T-helper 22 cell (primary cell): ENCODE data around the gene POU2F1.
"Not testable (repeated sequence)": the region's sequence is repeated elsewhere in the genome, so short reads cannot be mapped to it uniquely, and the experiment has no call there.

Experiments
- DNase-seq: peaks from one replicate; pipeline ENCODE4 v3.0.0-alpha.2; 2020; ENCODE audit warnings: low read depth

POU2F1 gene

DNA sequence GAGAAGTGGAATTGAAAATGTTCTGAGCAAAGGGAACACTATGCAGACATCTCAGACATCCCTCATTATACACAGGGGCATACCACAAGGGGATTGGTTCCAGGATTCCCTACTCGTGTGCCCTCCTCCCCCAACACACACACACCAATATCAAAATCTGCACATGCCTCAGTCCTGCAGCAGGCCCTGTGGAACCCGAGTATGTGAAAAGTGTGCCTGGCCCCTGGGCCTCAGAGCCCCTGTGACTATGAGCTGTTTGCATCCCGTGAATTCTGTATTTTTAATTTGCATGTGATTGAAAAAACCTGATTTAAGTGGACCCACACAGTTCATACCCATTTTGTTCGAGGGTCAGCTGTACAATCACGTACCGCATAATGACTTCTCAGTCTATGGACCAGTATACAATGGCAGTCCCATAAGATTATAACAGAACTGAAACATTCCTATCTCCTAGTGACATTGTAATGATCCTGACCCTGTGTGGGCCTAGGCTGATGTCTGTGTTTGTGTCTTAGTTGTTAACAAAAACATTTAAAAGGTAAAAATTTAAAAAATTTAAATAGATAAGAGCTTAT is 11.3 kb downstream of the POU2F1 start:
- no peak for DNase-seq

DNA sequence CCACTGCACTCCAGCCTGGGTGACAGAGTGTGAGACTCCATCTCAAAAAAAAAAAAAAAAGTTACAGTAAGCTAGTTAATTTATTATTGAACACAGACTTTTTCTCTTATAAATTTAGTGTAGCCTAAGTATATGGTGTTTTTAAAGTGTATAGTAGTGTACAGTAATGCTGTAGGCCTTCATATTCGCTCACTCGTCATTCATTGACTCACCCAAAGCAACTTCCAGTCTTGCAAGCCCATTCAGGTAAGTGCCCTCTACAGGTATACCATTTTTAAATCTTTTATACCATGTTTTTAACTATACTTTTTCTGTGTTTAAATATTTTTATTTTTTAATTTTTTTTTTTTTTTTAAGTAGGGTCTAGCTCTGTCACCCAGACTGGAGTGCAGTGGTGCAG is 12.1 kb downstream of the POU2F1 start:
- DNase-seq, result no peak

DNA sequence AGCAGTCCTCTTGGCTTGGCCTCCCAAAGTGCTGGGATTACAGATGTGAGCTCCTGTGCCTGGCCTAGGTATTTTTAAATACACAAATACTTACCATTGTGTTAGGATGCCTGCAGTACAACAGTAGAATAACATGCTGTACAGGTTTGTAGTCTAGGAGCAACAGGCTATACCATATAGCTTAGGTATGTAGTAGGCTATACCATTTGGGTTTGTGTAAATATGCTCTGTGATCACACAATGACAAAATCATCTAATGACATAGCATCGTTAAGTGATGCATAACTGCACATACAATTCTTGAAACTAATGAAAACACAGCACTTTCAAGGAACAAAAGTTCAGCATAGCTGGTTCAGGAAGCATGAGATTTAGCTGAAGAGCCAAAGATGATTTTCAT is 12.7 kb downstream of the POU2F1 start:
- DNase-seq, result no peak

DNA sequence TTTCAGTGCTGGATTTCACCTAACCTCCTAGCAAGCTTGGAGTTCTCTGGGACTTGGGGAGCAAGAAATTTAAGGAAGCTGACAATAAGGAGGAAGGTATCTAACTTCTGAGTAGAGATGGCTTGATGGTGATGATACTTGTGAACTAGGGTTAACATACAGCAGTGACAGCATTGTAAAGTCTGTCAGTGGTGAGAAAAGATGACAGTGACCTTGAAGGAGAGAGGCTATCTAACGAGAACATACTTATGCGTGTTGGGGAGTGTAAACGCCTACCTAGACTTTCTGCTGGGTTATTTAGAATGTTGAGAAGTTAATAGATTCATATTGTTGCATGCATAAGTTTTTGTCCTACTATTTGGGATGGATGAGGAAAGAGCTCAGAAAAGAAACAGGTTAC is 16.3 kb downstream of the POU2F1 start:
- DNase-seq, result no peak

DNA sequence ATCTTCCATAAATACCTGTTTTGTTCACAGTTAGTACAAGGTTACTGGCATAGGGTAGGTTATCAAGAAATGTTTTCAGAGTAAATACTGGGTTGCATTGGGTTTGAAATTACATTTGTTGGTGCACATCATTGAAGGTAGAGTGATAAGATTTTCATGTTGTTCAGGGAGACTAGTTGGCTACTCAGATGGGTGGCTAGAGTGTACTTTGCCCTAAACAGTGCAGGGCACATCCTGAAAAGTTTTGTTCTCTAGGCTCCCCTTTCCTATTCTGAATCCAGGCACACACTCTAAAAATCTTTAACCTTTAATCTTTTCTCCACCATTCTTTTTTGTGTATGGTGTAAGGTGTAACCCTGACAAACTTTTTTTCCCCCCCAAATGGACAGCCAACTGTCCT is 18.0 kb downstream of the POU2F1 start:
- no peak for DNase-seq

DNA sequence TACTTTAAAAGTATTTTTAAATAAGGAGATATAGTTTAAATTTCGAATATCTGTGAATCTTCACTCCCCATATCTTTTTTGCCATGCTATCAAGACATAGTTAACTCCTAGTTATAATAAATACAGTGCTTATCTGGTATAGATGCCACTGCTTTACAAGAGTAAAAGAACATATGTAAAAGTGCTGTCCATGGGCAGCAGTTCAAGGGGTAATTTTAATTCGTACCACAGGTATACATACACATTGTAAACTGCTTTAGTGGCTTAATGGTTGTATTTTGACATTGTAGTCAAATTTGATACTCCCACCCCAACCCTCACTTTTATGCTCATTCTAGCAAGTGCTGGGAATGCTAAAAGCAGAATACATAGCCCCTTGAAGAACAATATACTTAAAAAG is 18.6 kb downstream of the POU2F1 start:
- no peak for DNase-seq

DNA sequence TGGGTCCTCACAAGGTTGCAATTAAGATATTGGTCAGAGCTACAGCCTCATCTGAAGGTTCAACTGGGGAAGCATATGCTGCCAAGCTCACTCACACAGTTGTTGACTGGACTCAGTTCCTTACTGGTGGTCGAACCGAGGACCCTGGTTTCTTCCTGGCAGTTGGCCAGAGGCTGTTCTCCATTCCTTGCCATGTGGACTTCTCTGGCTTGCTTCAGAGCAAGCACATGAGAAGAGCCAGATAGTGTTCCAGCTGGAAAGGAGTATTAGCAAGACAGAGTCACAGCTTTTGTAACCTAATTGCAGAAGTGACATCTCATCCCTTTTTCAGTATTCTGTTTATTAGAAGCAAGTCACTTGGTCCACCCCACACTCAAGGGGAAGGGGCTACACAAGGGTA is 23.6 kb downstream of the POU2F1 start:
- DNase-seq, result no peak

DNA sequence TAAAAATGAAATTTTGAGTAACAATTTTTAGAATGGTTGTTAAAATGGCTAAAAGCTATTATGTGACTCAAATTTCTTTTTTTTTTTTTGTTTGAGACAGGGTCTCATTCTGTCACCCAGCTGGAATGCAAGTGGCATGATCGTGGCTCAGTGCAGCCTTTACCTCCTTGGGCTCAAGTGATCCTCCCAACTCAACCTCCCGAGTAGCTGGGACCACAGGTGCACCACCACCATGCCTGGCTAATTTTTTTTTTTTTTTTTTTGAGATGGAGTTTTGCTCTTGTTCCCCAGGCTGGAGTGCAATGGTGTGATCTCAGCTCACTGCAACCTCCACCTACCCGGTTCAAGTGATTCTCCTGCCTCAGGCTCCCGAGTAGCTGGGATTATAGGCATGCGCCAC is 24.5 kb downstream of the POU2F1 start:
- DNase-seq, result not testable (repeated sequence)

DNA sequence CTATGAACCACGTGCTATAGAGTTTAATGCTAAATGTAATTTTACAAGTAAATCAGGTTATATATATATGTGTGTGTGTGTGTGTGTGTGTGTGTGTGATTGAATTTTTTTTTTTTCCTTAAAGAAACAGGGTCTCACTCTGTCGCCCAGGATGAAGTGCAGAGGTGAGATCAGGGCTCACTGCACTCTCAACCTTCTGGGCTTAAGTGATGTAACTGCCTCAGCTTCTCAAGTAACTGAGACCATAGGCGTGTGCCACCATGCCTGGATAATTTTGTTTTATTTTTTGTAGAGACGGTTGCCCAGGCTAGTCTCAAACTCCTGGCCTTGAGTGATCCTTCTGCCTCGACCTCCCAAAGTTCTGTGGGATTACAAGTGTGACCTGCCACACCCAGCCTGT is 26.3 kb downstream of the POU2F1 start:
- no peak for DNase-seq

DNA sequence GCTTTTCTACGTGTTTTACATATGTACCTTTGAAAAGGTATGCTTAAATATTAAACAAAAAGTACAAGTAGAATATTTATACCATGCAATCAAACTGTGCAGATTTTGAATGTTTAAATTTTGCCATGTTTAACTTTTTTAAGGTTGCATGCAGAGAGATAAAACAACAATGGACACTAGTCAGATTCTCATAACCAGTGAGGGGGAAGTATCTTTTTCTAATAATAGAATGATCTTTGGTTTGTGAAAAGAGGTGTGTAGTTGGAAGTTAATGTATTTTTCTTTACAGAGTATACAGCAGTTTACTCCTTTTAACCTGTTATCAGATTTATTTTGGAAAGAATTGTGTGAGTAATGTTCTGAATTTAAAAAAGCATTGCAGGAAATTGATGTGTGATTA is 27.1 kb downstream of the POU2F1 start:
- no peak for DNase-seq

DNA sequence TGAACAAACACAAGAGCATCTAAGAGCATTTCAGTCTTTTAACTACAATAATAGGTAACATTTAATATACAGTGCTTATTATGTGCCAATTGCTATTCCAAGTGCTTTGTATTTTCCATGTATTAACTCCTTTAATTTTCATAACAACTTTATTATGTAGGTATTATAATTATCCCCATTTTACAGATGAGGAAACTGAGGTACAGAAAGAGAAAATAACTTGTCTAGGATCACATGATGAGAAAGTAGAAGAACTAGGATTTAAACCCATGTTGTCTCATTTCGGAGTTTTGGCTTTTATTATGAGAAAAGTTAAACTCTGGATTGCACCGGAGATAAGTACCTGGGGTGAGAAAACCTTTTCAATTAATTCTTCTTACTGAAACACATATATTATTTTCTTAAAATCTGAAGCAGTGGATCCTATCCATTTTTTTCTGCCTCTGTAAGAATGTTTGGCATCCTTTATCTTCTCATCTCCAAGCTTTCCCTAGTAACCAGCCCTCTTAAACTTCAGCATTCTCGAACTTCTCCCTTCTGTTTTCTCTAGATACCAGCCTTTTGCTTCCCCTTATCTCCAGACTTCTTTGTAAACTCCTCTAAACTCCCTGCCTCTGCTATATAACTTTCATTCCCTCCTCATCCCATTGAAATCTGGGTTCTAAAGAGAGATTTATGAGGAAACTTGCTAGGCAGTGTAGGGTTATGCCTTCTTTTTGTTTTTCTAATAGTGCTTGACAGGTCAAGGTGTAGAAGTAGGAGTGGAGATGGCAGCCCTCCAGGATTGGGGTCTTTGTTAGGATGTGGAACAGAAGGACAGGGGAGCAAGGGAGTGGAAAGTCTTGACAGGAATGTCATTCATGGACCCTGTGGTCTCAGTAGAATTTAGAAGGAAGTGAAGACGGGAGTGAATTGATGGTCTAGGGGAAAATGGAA is 28.3 kb downstream of the POU2F1 start:
- no peak for DNase-seq

DNA sequence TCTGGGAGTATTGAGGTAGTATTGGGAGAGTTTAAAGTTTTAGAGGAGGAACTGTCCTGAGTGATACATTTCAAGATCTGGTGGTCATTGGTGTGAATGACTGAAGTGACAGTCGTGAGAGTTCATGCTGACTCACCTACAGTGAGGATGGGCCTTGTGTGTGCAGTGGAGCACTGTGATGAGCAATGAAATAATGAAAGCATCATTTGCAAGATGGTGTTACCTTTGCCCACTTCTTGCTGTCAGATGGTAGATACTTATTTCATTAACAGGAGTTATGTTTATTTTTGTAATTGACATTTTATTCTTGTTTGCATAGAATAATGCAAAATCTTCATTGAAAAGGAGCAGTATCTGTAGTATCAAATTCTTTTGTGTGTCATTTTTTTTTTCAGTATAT is 29.0 kb downstream of the POU2F1 start:
- no peak for DNase-seq

DNA sequence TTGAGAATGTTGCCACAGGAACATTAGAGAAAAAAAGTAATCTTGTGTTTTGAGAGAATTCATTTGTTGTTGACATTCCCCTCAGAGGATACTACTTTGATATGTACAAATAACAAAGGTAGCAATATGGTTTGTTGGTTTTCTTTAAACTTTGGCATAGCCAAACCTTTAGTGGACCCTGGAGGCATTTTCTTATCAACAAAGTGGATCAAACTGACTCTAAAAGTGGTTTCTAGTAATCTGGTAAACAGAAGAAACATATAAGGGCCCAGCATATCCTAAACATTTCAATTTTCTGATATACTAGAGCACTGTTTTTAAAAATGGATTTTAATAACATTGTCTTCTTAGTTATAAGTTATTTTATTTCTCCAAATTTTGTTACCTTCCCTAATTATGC is 29.8 kb downstream of the POU2F1 start:
- no peak for DNase-seq

DNA sequence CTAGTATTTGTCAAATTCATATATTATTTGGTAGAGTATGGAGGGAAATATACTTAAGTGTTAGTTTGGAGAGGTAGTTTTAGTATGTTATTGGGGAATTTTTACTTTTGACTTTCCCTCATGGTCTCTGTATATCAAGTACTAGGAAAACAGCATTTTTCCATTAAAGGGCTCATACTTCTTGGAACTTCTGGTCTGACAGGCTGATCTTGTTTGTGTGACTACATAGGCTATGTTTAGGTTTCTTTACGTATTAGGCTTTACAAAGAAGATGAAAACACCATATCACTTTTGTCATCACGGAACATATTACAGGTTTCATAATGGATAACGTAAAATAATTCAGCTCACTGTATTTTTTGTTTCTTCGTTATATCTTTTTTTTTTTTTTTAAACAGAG is 30.8 kb downstream of the POU2F1 start:
- DNase-seq, result no peak

DNA sequence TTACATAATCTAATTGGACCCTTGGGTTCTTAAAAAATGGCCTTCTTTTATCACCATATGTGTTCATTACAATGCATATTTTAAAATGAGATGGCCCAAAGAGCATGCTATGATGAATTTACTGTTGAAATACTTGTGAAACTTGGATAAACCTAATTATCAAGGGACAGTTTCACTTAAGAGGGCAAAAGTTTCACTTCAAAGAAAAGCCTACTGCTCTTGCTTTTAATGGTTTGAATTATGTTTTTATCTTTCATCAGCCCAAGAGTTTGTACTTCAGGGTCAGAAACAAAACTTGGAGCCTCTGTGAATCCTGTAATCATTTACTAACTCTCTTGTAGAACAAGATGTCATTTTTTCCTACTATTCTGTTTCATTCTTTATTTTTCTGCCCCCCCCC is 32.3 kb downstream of the POU2F1 start:
- DNase-seq, result no peak

DNA sequence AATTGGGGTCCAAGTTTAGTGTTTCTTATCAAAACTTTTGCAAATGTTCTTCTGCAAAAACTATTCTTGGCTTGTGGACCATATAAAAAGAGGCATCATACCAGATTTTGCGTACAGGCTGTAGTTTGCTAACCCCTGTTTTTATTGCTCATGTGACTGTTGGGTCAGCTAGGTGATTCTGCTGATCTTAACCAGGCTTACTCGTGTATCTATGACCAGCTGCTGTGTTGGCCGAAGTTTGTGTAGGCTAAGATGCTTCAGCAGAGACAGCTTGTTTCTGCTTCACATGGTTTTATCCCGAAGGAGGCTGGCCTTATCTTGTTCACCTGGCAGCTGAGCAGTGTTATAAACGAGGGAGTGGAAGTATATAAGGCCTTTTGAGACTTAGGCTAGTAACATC is 38.2 kb downstream of the POU2F1 start:
- no peak for DNase-seq

DNA sequence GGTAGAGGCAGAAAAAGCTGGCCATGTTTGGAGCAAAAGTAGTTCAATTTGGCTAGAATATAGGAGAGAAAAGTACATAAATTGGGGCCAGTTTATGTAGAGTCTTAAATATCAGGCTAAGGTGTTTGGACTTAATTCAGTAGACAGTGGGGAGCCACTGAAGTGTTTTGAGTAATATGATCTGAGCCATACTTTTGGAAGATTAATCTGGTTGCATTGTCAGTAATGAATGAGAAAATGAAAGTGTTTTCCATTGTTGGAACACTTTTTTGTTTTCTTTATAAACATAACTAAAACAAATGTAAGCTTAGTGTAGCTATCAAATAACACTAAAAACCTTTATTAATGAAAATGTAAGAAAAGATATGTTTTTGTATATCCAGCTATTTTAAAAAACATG is 42.1 kb downstream of the POU2F1 start:
- DNase-seq, result no peak

DNA sequence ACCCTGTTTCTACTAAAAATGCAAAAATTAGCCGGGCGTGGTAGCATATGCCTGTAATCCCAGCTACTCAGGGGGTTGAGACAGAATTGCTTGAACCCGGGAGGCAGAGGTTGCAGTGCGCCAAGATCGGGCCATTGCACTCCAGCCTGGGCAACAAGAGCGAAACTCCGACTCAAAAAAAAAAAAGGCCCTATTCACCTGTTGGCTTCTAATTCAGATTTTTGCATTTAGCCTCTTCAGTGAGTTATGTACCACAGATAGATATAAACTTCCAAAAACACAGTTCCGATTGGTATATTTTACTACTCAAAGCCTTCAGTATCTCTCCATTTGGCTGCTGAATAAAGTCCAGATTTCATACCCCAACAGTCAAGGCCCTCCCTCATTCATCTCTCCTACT is 42.7 kb downstream of the POU2F1 start:
- DNase-seq, result no peak

DNA sequence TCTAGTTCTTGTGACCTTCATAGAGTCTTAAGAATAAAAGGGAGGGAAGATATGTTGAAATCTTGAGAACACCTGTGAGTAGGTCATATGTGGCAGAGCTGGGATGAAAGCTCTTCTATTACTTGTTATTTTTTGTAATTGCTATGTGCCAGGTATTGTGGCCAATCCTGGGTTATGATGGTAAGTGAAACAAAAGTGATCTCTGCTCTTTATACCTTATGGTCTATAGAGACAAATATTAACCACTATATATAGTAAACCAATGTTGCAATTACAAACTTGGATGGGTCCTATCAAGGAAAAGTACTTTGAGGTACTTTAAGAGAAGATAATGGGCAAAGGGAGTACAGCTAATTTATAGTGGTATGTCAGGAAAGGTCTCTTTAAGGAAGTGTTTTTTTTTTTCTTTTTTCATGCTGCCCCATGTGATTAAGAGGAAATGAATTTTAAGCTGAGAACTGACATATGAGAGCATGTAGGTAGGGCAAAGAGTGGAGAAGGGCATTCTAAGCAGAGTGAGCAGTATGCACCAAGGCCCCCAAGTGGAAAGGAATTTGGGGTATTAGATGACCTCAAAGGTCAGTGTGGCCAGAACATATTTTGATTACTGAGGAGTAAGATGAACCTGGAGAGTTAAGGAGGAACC is 43.3 kb downstream of the POU2F1 start:
- DNase-seq, result no peak

DNA sequence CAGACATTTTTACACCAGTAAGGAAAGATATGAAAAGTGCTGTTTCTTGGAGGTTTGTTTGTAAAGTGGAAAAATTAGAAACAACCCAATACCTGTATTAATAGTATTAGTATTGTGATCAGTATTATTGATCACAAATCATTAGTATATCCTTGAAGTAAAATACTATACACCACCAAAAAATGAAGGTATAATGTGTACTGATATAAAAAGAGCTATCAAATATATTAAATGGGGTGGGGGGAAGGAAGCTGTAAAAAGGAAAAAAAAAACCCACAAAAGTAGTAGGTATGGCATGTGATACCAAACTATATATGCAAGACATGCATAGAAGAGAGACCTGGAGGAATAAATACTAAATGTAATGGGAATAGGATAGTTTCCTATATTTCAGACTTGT is 46.3 kb downstream of the POU2F1 start:
- no peak for DNase-seq

DNA sequence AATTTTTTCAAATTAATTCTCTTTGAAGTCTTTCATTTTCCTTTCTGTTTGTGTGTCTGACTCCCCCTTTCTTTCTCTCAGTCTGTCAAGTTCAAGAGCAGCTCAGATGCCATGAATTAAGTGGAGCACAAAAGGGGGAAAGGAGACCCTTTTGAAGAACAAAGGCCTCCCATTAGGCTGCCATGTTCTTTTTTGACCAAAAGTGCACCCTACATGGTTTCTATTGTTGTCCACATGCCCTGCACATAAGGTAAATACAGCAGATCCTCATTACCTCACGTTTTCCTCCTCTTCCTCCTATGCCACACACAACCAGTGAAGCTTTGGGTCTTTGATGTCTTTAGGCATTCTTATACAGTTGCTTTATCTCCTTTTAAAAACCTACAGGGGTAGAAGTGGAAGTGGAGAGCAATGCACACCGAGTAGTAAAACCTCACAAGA is 47.7 kb downstream of the POU2F1 start:
- no peak for DNase-seq

DNA sequence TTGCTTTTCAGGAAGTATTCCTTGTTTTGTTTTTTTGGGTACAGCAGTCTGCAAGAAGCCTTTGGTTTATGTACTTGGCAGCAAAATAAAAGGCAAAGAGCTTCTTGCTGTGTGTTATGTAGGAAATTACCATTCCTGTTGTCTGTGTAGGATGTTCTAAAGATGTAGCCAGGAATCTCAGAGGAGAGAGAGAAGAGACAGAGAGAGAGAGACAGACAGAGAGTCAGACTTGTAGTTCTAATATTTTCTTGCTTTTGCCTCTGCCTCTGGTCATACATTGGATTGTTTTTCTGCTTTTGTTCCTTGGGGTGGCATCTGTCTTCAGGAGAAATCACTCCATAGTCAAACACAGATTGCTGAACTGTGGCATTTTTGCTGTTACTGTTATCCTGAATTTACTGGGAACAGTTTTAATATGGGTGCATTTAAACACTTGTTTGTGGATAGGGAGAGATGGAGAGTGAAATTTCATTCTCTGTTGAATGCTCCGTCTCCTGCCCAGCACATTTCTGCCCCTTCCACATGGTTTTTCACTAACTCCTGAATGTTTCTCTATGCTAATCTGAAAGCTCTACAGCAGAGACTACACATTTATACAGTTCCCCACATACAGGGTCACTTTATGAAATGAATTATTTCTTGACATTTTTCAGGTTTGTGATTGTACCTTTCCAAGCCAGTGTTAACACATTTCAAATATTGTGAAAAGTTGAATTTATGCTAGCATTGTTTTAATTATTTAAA is 49.8 kb downstream of the POU2F1 start:
- no peak for DNase-seq
